Measurements from ENCODE around the gene RBM19.

The RBM19 gene

GRCh38 chr12:113950873-113951272, 15.3 kb downstream of the RBM19 start:
- DNase-seq: no peak

- no peak for DNase-seq
These were observed 16.5 kb downstream of the RBM19 start for GRCh38 chr12:113949321-113950305.

- DNase-seq: no peak
These were observed 17.8 kb downstream of the RBM19 start for GRCh38 chr12:113948151-113948914.

- DNase-seq: no peak
These were observed 19.9 kb downstream of the RBM19 start for GRCh38 chr12:113946175-113946574.

DNA sequence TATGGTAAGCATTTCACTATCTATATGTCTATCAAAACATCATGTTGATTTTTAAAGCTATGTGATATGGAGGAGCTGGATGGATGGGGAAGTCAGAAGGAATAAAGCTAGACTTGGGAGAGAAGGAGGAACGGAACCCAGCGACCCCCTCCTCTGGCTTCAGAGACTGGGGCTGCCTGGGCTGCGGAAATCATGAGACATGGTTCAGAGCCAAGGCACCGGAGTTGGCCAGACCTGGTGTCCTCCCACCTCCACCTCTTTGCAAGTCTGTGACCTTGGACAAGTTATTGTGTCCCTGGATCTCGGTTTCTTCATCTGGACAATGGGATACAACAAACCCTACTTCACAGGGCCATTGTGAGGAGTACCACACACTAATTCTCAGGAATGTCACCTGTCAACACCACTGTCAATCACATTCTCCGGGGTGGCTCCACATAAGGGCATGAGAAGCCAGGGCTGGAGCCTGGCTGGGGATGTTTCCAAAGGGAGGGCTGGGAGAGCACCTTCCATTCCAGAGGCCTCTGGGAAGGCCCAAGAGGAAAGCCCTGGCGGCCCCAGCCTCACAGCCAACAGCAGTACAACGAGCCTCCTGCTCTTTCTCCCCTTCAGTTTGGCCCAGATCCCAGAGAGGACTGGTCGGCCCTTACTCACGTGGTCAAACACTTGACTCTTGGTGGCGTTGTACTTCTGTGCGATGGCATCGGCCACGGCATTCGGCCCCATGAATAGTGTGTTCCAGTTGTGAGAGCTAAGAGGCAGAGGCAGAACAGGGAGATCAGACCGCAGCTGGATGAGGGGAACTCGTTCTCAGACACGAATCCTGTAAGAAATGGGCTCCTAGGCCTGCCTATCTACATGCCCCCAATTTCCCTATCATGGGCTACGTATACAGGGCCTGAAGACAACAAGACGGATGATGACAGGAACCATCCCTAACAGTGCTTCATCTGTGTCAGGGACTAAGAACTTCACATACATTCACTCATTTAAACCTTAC, 20.7 kb downstream of the RBM19 start:
- DNase-seq: no peak

DNA sequence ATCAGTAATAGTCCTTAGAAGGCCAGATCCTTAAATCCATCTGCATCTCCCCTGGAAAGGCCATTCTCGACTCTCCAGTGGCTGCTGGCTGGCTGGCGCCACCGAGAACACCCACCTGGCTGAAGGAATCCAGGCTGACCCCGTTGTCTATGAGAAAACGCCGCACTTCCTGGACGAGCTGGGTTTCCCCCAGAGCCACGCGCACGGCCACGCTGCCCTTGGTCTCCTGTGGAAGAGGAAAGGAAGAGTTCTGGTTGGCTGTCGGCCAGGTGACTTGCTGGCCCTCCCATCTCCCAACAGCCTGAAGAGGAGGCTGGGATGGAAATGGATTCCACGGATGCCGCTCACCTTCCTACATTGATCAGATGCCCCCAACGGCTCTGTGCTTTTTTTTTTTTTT, 23.9 kb downstream of the RBM19 start:
- no peak for DNase-seq

GRCh38 chr12:113941208-113941486, 25.0 kb downstream of the RBM19 start:
- no peak for DNase-seq

DNA sequence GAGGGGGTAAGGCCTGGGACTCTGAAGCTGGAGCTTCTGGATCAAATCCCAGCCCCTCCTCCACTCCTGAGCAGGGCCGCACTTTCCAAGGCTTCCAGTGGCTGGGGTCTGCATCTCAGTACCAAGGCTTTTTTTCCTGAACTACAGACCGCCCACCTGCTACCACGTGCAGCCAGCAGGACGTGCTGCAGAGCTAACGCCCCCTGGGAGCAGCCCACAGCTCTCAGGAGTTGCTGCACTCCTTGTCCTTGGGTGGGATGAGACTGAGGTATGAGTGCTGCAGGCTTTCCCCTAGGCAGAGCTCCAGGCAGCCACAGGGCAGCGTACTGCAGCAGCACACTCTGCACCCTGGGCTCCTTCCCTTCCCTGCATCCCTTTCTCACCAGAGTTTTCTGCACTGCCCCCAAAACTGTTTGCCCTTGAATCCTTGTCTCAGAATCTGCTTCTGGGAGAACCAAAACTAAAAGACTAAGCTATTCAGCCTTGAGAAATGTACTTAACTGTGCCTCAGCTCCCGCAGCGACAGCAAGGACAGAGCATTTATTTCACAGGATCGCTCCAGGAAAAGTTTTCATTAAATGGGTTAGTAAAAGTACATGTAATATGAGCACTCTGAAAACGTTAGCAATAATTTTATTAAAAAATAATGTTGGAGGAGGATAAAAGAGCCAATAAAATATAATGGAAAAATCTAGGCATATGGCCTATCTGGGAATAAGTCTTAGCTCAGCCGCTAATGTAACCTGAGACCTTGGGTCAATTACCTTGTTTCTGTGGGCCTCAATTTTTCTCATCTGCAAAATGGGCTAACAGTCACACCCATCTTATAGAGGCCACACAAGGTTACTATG, 25.5 kb downstream of the RBM19 start:
- no peak for DNase-seq

- DNase-seq: no peak
These were observed 26.3 kb downstream of the RBM19 start for GRCh38 chr12:113939867-113940266.

GRCh38 chr12:113938471-113938870, 27.7 kb downstream of the RBM19 start:
- no peak for DNase-seq

DNA sequence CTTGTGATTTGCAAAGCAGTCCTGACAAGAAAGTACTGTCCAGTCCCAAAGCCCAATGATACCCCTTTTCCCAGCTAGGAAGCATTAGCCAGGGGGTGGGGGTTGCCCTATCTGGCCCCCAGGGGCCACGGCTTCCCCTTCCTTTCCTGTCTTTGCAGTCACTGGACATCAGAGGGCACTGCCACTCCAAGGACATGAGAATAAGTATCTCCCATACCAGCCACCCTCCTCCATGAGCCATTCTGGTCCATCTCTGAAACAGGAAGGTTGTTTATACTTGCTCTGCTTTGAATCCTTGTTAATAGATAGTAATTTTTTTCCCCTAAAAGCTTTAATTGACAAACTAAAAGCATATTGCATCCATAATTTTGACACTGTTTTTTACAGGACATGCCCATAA, 29.7 kb downstream of the RBM19 start:
- no peak for DNase-seq

GRCh38 chr12:113935459-113935858, 30.7 kb downstream of the RBM19 start:
- no peak for DNase-seq

- DNase-seq: no peak
These were observed 31.2 kb downstream of the RBM19 start for GRCh38 chr12:113934946-113935345.

GRCh38 chr12:113934060-113934814, 31.9 kb downstream of the RBM19 start:
- DNase-seq: no peak

GRCh38 chr12:113933201-113933786, 32.8 kb downstream of the RBM19 start:
- peak; percentile 82 for DNase-seq

GRCh38 chr12:113932381-113933196, 33.5 kb downstream of the RBM19 start:
- peak; percentile 32 for DNase-seq

DNA sequence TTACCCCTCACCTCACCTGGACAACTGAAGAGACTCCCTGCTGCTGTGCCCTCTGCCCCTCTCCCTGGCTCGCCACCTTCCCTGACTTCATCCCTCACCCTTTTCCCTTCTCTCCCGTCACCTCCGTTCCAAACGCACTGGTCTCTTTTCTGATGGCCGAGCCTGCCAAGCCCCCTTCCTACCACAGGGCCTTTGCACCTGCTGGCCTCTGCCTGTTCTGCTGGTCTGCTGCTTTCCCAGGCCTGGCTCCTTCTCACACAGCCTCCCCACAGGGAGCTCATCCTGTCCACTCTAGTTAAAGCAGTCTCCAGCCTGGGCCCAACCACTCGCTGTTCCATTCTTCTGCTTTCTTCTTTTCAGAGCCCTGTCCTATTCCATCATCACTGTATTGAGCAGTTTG, 34.6 kb downstream of the RBM19 start:
- DNase-seq: no peak

DNA sequence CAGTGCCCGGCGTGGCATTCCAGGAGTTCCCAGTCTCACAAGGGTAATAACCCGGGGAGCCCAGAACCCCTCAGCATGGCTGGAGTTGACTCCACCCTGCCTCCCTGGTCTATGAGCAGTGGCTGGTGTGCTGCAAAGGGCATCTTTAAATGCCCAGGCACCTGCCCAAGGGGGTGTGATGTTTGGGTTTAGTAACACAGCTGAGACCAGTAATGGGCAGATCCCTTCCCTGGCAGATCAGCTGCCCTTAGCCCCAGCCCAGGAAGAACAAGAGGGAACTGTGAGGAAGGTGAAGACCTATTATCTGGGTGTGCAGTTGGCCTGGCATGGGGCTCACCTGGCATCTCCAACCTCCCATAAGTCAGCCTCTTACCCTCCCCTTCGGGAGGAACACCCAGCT, 35.9 kb downstream of the RBM19 start:
- no peak for DNase-seq

DNA sequence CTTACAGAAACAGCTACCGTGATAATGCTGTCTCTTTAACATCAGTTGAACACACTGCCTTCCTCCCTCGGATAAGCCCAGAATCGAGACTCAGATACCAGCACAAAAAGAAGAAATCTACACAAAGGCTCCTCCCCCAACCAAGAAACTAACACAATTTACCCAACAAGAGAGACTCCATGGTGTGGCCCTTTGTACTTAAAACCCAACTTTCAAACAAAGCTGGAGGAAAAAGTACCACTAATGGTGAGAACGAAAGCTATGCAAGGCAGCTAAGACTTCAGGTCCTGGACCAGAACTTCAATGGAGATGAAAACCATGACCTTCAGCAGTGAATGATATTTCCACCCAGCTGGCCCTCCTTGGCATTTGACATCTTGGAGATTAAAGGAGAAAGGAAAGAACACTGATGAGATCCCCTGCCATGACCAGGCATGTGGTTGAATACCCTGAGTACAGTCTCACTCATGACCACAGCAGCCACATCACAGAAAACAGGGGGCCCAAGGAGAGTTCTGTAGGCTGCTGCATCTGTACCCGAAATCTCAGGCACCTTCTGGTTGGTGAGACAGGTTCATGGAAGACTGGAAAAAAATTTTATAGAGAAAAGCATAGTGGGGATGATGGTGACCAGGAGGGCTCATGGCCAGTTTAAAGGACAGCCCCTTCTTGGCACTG, 36.7 kb downstream of the RBM19 start:
- no peak for DNase-seq

Data from fibroblast of upper back skin (primary cell).